HepG2 (cell line): ENCODE results near the gene AJM1. TPM values are rescaled to one million over a fixed set of nuclear protein-coding genes. Genes with fewer than 3 reads are reported as not detected.

Experiments
- ASH2L ChIP-seq: fragments of 300-600, 200-600 bp; sonication (generic); IDR thresholded peaks from 2 replicates; pipeline ENCODE4 v1.7.0; 2017; ENCODE audit warnings: low read depth, mild to moderate bottlenecking, moderate library complexity, mixed read lengths, low read length; ENCODE audit not compliant: insufficient read length
- GTF2F1 ChIP-seq: fragments of 150-350 bp; IDR thresholded peaks from 2 replicates; pipeline ENCODE4 v1.6.1; 2014; ENCODE audit warnings: low read length
- HBP1 ChIP-seq: IDR thresholded peaks from 2 replicates; pipeline ENCODE4 v1.6.1; 2016; ENCODE audit warnings: low read depth, control low read depth
- MED8 ChIP-seq: sonication (generic); formaldehyde crosslinking; IDR thresholded peaks from 2 replicates; pipeline ENCODE4 v1.8.1; 2023; ENCODE audit warnings: mild to moderate bottlenecking, missing genetic modification reagents; ENCODE audit not compliant: insufficient replicate concordance
- MEF2D ChIP-seq: sonication (generic); formaldehyde crosslinking; IDR thresholded peaks from 2 replicates; pipeline ENCODE4 v1.5.1; 2020; ENCODE audit warnings: mild to moderate bottlenecking, missing genetic modification reagents
- NFRKB ChIP-seq: fragments of 450-650 bp; IDR thresholded peaks from 2 replicates; pipeline ENCODE4 v1.6.1; 2017
- SMARCC2 ChIP-seq: fragments of 450-650 bp; IDR thresholded peaks from 2 replicates; pipeline ENCODE4 v1.6.1; 2017; ENCODE audit warnings: antibody characterized with exemption, mild to moderate bottlenecking
- TGIF2 ChIP-seq: IDR thresholded peaks from 2 replicates; pipeline ENCODE4 v1.6.1; 2016; ENCODE audit warnings: control low read depth, missing compliant biosample characterization
- ZNF383 ChIP-seq: sonication (generic); formaldehyde crosslinking; IDR thresholded peaks from 2 replicates; pipeline ENCODE4 v1.4.0; 2020; ENCODE audit warnings: missing genetic modification reagents, mild to moderate bottlenecking, borderline replicate concordance
- ZNF407 ChIP-seq: sonication (generic); formaldehyde crosslinking; IDR thresholded peaks from one replicate; pipeline ENCODE4 v1.5.1; 2020; ENCODE audit warnings: mild to moderate bottlenecking, missing genetic modification reagents; ENCODE audit errors: not compliant biosample characterization
- ZNF605 ChIP-seq: sonication (generic); formaldehyde crosslinking; IDR thresholded peaks from 2 replicates; pipeline ENCODE4 v1.8.0; 2022; ENCODE audit warnings: mild to moderate bottlenecking, missing genetic modification reagents
- ZSCAN20 ChIP-seq: sonication (generic); formaldehyde crosslinking; IDR thresholded peaks from 2 replicates; pipeline ENCODE4 v1.4.0; 2020; ENCODE audit warnings: missing genetic modification reagents, mild to moderate bottlenecking, borderline replicate concordance
- polyA plus RNA-seq, 8 experiments: library from polyadenylated mRNA; depleted of rRNA in 3 of 8; stranded (reverse) in 7 of 8; unstranded in 1 of 8; fragments of >200 nt; fragmentation: Illumina TruSeq in 4 of 8; extraction: Trizol in 4 of 8; gene quantifications; 2 replicates each; pipeline versions ENCODE4 v1.2.1 to v1.2.3, GENCODE V29; 2011 to 2016; ENCODE audit warnings: low read depth in 4 of 8, missing spikeins in 1 of 8, mixed read lengths in 1 of 8; ENCODE audit not compliant: insufficient read depth in 1 of 8
- total RNA-seq, 5 experiments: library from RNA; depleted of rRNA; stranded (reverse); fragments of >200 nt; fragmentation: Illumina TruSeq; extraction: Trizol; gene quantifications; 2 replicates each; pipeline ENCODE4 v1.2.3, GENCODE V29; 2016; ENCODE audit warnings: low read depth in 1 of 5
- TF ChIP-seq, protein P1 (sequence below): sonication (generic); formaldehyde crosslinking; IDR thresholded peaks from 2 replicates; pipeline ENCODE4 v1.5.1; 2020; ENCODE audit warnings: mild to moderate bottlenecking, missing genetic modification reagents, borderline replicate concordance

AJM1 gene
- total and polyA plus RNA-seq, 2 of the 13 experiments (the other 11 are each of a cell fraction or from before 2014, with no cell fraction given) = 1.1 to 1.2 TPM

DNA sequence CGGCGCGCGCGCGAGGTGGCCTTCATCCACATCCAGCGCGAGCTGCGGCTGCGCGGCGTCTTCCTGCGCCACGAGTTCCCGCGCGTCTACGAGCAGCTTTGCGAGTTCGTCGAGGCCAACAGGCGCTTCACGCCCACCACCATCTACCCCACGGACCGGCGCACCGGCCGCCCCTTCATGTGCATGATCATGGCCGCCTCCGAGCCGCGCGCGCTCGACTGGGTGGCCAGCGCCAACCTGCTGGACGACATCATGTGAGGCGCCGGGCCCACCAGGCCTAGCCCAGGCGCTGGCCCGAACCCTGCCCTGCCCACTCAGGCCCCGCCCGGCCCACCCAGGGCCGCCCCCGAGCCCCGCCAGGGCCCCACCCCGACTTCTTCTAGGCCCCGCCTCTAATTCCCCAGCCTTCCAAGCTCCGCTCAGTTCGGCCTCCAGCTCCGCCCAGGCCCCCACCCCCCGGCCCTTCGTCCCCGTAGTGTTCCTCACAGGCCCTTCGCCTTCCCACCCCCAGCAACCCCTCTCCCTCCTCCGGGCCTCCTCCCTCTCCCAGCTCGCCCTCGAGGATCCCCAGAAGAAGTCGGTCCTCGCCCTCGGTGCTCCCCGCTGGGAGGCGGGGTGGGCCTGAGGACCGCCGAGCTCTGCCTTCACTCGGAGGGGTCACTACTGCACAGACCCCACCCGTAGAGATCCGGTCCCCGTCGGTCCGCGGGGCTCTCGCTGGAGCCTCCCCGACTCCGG, 5.0 kb downstream of the AJM1 start (continued):
- TF ChIP-seq GTF2F1 = no peak
- no peak for TF ChIP-seq SMARCC2
- TF ChIP-seq MEF2D (CRISPR knock-in tag) = no peak
- no peak for TF ChIP-seq ZNF407
- TF ChIP-seq NFRKB = no peak
- peak; percentile 30 for TF ChIP-seq ASH2L
- no peak for TF ChIP-seq TGIF2 (CRISPR knock-in tag)
- 0 out of 2 replicates have a peak, but pooled peaks have one; percentile 79 for TF ChIP-seq ZNF605 (CRISPR knock-in tag)
- no peak for TF ChIP-seq ZNF383
- no peak for TF ChIP-seq ZSCAN20
- TF ChIP-seq MED8 = no peak
- TF ChIP-seq HBP1 = no peak
- TF ChIP-seq, protein P1, sequence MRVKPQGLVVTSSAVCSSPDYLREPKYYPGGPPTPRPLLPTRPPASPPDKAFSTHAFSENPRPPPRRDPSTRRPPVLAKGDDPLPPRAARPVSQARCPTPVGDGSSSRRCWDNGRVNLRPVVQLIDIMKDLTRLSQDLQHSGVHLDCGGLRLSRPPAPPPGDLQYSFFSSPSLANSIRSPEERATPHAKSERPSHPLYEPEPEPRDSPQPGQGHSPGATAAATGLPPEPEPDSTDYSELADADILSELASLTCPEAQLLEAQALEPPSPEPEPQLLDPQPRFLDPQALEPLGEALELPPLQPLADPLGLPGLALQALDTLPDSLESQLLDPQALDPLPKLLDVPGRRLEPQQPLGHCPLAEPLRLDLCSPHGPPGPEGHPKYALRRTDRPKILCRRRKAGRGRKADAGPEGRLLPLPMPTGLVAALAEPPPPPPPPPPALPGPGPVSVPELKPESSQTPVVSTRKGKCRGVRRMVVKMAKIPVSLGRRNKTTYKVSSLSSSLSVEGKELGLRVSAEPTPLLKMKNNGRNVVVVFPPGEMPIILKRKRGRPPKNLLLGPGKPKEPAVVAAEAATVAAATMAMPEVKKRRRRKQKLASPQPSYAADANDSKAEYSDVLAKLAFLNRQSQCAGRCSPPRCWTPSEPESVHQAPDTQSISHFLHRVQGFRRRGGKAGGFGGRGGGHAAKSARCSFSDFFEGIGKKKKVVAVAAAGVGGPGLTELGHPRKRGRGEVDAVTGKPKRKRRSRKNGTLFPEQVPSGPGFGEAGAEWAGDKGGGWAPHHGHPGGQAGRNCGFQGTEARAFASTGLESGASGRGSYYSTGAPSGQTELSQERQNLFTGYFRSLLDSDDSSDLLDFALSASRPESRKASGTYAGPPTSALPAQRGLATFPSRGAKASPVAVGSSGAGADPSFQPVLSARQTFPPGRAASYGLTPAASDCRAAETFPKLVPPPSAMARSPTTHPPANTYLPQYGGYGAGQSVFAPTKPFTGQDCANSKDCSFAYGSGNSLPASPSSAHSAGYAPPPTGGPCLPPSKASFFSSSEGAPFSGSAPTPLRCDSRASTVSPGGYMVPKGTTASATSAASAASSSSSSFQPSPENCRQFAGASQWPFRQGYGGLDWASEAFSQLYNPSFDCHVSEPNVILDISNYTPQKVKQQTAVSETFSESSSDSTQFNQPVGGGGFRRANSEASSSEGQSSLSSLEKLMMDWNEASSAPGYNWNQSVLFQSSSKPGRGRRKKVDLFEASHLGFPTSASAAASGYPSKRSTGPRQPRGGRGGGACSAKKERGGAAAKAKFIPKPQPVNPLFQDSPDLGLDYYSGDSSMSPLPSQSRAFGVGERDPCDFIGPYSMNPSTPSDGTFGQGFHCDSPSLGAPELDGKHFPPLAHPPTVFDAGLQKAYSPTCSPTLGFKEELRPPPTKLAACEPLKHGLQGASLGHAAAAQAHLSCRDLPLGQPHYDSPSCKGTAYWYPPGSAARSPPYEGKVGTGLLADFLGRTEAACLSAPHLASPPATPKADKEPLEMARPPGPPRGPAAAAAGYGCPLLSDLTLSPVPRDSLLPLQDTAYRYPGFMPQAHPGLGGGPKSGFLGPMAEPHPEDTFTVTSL (CRISPR knock-in tag) = no peak
